MM.1S (cell line): ENCODE results near the gene RALGAPA2.

ENCODE experiments used
- CTCF ChIP-seq: fragments of 300-600 bp; sonication (generic); IDR thresholded peaks from 2 replicates; pipeline ENCODE4 v1.5.1; 2016; ENCODE audit warnings: antibody characterized with exemption, low read length, mixed read lengths
- EZH2phosphoT487 ChIP-seq: fragments of 300-600 bp; sonication (generic); IDR thresholded peaks from 2 replicates; pipeline ENCODE4 v1.6.1; 2018; ENCODE audit warnings: antibody characterized with exemption, low read length

- no peak for TF ChIP-seq CTCF
- no peak for TF ChIP-seq EZH2phosphoT487
These were observed 256.5 kb downstream of the RALGAPA2 start for GRCh38 chr20:20455926-20456325.
